GM19099 (cell line): Measurements from ENCODE around the gene IL15RA.

Source experiments
- POLR2A ChIP-seq: IDR thresholded peaks from 3 replicates; pipeline ENCODE4 v1.6.1; 2011; ENCODE audit warnings: low read depth; ENCODE audit not compliant: insufficient read length; ENCODE audit errors: extremely low read depth

IL15RA gene

GRCh38 chr10:5977471-5978229 is at the start of gene IL15RA:
IL15RA (minus strand) TSS chr10:5977543; CDS start chr10:5977492, 51 bp downstream.
- TF ChIP-seq POLR2A: peak; percentile 61

DNA sequence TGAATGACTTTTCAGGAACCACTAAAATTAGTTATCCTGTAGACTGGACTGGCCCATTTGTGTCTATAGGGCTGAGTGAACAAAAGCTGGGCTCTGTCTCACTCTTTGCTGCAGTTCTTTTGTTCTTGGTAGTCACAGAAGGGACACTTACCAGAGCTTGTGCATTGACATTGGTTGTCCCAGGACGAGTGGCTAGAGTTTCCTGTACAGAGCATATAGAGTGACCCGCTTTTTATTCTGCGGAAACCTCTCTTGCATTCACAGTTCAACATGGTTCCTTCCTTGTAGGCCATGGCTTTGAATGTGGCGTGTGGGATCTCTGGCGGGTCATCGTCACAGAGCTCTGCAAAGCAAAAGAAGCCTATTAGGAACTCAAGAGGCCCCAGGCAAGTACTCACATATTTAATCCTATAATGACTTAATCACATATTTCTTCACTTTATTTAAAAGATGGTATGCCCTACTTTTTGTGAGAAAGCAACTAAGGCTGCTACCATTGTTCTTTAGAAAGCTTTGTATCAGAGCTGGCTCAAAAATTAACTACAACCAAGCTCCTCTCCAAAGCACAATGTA is 48.4 kb upstream of the IL15RA start:
- TF ChIP-seq POLR2A: no peak

DNA sequence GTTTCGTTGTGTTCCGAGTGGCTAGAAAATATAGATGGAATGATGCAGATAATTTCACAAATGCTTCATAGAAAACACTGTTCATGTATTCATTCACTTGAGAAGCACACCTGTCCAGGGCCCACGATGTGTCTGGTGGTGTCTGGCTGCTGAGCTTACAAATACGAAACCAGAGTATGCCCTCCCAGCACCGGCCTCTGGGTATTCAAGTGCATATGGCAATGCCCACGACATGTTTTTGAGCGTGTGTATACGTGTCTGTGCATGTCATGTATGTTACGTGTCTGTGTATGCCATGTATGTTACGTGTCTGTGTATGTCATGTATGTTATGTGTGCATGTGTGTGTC is 47.0 kb upstream of the IL15RA start:
- no peak for TF ChIP-seq POLR2A

DNA sequence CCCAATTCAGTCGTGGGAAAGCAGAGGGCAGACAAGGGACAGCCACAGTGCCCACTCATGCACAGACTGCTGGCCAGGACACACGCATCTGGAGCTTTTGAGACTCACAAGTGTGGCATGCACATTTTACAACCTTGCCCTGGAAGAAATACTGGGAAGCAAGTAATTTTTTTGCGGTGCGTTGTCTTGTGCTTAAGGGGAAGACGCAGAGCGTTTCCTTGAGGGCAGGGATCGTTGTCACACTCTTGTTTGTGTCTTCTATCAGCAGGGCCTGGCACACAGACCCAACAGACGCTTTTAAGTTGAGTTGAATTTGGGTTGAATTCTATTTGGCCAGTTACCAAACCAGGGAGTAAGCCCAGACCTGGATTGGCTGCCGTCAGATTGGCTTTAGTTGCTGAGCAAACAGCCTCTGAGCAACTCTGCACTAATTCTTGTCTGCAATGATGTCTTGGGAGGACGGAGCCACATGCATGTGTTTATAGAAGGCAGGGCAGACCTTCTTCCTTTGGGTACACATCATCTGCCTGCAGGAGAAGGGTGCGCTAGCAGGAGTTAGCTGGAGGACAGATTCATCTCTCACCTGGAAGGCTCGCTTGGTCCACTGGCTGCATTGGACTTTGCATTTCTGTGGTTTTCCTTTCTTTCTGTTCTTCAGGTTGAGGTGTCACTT is 46.5 kb upstream of the IL15RA start:
- no peak for TF ChIP-seq POLR2A

DNA sequence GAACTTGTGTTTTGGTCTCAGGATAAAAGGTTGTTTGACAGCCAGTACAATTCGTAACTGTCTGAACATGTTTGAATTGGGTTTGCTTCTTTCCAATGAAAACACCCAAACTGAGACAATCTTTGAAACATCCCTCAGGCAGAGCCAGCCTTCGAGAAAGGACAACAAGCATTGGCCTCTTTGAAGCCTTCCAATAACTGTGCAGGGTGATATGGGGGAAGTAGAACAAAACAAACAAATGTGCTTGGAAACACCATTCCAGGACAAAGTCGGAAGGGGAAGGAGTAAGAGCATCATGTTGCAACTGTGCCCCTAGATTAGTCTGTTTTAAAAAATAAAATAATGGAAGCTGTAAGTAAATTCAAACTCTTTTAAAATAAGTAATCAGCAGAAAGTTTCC is 45.3 kb upstream of the IL15RA start:
- no peak for TF ChIP-seq POLR2A

- no peak for TF ChIP-seq POLR2A
These were observed 43.5 kb upstream of the IL15RA start for GRCh38 chr10:6020826-6021225.

DNA sequence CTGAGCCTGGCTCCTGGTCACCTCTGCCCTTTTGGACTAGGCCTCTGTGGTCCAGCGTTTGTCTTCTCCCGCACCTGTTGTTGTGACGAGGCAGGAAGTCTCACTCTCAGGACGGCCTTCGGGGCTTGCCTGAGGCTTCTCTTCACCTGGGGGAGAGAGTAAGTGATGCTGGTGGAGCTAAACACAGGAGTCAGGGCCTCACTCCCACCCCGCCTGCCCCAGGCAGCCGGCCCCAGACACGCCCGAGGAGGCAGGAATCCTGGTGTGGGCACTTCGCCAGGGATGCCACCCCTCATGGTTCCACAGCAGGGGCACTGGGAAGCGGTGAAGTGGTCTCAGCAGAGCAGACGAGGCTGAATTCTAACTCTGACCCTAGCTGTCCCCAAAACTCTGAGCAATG is 42.5 kb upstream of the IL15RA start:
- TF ChIP-seq POLR2A: no peak

GRCh38 chr10:6019010-6019782 is 41.9 kb upstream of the IL15RA start:
- TF ChIP-seq POLR2A: no peak

GRCh38 chr10:6018422-6018821 is 41.1 kb upstream of the IL15RA start:
- no peak for TF ChIP-seq POLR2A

GRCh38 chr10:6017781-6018354 is 40.5 kb upstream of the IL15RA start:
- no peak for TF ChIP-seq POLR2A

DNA sequence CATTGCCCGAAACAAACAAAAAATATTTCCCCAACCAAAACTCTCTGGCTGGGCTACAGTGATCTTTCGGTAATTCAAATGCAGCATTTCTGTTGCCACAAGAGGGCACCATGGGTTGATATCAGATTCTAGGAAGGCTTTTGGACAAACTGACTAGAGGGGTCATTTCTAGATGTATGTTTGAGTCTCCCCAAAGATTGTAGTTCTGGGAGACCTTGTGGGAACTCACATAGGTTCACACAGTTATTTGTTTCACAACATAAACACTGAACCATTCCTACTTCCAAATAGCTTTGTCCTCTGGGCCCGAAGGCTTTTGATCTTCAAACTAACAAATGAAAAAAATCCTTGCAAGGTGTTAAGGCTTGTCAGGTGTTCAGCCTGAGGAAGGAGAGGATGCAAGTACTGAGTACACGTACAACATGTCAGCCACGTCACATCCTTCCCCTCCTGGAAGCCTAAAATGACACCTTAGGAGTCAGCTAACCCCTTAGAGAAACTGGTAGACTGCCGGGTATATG is 37.0 kb upstream of the IL15RA start:
- TF ChIP-seq POLR2A: no peak

DNA sequence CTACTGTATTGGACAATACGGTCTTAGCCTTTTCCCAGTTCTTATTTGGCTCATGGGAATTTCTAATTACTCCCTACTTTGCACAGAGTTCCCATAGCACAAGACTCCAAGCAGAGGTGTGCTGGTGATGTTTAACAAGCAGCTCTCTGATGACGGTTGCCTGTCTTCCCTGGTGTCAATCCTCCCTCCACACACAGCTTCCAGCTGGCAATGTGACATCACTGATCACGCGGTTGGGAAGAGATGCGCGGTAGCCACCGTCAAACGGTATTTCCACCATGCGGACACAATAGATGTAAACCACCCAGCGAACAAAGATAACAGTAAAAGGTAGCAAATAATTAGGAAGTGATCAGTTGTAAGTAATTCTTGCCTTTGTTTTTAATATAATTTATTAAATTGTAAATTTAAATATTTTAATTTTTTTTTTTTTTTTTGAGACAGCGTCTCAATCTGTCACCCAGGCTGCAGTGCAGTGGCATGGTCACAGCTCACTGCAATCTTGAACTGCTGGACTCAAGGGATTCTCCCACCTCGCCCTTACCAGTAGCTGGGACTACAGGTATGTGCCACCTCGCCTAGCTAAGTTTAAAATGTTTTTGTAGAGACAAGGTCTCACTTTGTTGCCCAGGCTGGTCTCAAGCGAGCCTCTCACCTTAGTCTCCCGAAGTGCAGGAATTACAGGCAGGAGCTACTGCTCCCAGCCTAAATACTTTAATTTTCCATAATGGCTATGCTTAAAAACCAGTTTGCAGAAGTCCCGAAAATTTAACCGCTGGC is 36.3 kb upstream of the IL15RA start:
- TF ChIP-seq POLR2A: no peak

- no peak for TF ChIP-seq POLR2A
These were observed 35.0 kb upstream of the IL15RA start for GRCh38 chr10:6012121-6012905.
